IMR-90 (cell line): ENCODE data around the gene CPSF7. TPM values are rescaled to one million over a fixed set of nuclear protein-coding genes. Genes with fewer than 3 reads are reported as not detected.
"Not testable (repeated sequence)": the region's sequence is repeated elsewhere in the genome, so short reads cannot be mapped to it uniquely, and the experiment has no call there.

Experiments
- ATAC-seq: fragments of 200-7000 bp; cut with Tn5 transposase; 2 replicates; pipeline ENCODE4 v1.9.1; 2020; ENCODE audit warnings: low read depth, mild to moderate bottlenecking, moderate library complexity
- BruUV-seq: library from RNA; stranded (reverse); fragments of 400-500 nt; replicated peaks from 2 replicates; lab custom pipeline; 2021; lab: Mats Ljungman, UMichigan
- CTCF ChIA-PET: fragments of 300-600 bp; formaldehyde crosslinking; extraction: SDS; loops from one replicate; lab custom pipeline; 2021; ENCODE audit warnings: antibody characterized with exemption; lab: Yijun Ruan, JAX
- POLR2A ChIA-PET: fragments of 300-600 bp; sonication (Branson Sonifier 250); formaldehyde crosslinking; loops from one replicate; lab custom pipeline; 2022; ENCODE audit warnings: antibody characterized with exemption; ENCODE audit not compliant: unreplicated experiment; lab: Charles Lee
- DNase-seq: peaks from one replicate; pipeline ENCODE4 v3.0.0; 2013
- H2AFZ ChIP-seq: replicated peaks from 2 replicates; pipeline ENCODE3; 2013; ENCODE audit warnings: low read length, mild to moderate bottlenecking; ENCODE audit not compliant: poor library complexity
- H2AK5ac ChIP-seq: 2 replicates; pipeline ENCODE4 v1.6.1; 2013; ENCODE audit warnings: low read depth, low read length, inconsistent platforms
- H2AK9ac ChIP-seq: replicated peaks from 2 replicates; pipeline ENCODE3; 2013; ENCODE audit warnings: mild to moderate bottlenecking, low read depth, low read length, moderate library complexity; ENCODE audit not compliant: poor library complexity
- H2BK120ac ChIP-seq: 2 replicates; pipeline ENCODE4 v1.6.1; 2013; ENCODE audit warnings: low read depth, low read length, inconsistent platforms
- H2BK15ac ChIP-seq: 3 replicates; pipeline ENCODE4 v1.6.1; 2013; ENCODE audit warnings: low read depth, low read length, inconsistent platforms
- H2BK20ac ChIP-seq: 2 replicates; pipeline ENCODE4 v1.6.1; 2013; ENCODE audit warnings: low read depth, mild to moderate bottlenecking, inconsistent platforms, low read length, moderate library complexity
- H2BK5ac ChIP-seq: 2 replicates; pipeline ENCODE4 v1.6.1; 2013; ENCODE audit warnings: mild to moderate bottlenecking, low read depth, low read length, inconsistent platforms; ENCODE audit not compliant: poor library complexity, severe bottlenecking
- H3K14ac ChIP-seq: replicated peaks from 2 replicates; pipeline ENCODE4 v1.6.1; 2013; ENCODE audit warnings: low read depth, low read length, inconsistent platforms
- H3K18ac ChIP-seq: 2 replicates; pipeline ENCODE4 v1.6.1; 2013; ENCODE audit warnings: low read depth, low read length, control low read depth
- H3K23ac ChIP-seq: 2 replicates; pipeline ENCODE4 v1.6.1; 2013; ENCODE audit warnings: low read depth, low read length, inconsistent platforms
- H3K27ac ChIP-seq: 2 replicates; pipeline ENCODE4 v1.5.1; 2013; ENCODE audit warnings: mild to moderate bottlenecking, control low read depth, low read length; ENCODE audit not compliant: insufficient read depth
- H3K27me3 ChIP-seq: 2 replicates; pipeline ENCODE4 v1.6.1; 2013; ENCODE audit warnings: low read length; ENCODE audit not compliant: control insufficient read depth, insufficient read depth
- H3K36me3 ChIP-seq: 2 replicates; pipeline ENCODE4 v1.6.1; 2013; ENCODE audit warnings: low read length, mixed read lengths; ENCODE audit not compliant: control insufficient read depth, insufficient read depth
- H3K4ac ChIP-seq: 2 replicates; pipeline ENCODE4 v1.6.1; 2013; ENCODE audit warnings: low read depth, low read length, inconsistent platforms
- H3K4me1 ChIP-seq: 2 replicates; pipeline ENCODE4 v1.6.1; 2013; ENCODE audit warnings: low read length, mixed read lengths; ENCODE audit not compliant: control insufficient read depth, insufficient read depth
- H3K4me2 ChIP-seq: 2 replicates; pipeline ENCODE4 v1.6.1; 2013; ENCODE audit warnings: low read depth, mild to moderate bottlenecking, control low read depth, low read length, moderate library complexity
- H3K4me3 ChIP-seq: 2 replicates; pipeline ENCODE4 v1.5.1; 2013; ENCODE audit warnings: low read depth, mild to moderate bottlenecking, control low read depth, low read length, moderate library complexity; ENCODE audit not compliant: insufficient read depth
- H3K56ac ChIP-seq: 2 replicates; pipeline ENCODE4 v1.6.1; 2013; ENCODE audit warnings: low read length, inconsistent platforms; ENCODE audit not compliant: insufficient read depth; ENCODE audit errors: extremely low read depth
- H3K79me1 ChIP-seq, 2 experiments: 2 replicates each; pipeline ENCODE4 v1.6.1; 2013; ENCODE audit warnings: low read length in 2 of 2, inconsistent platforms in 1 of 2, low read depth in 1 of 2
- H3K9ac ChIP-seq: 2 replicates; pipeline ENCODE4 v1.6.1; 2013; ENCODE audit warnings: low read depth, low read length, control low read depth
- H3K9me1 ChIP-seq: 2 replicates; pipeline ENCODE4 v1.6.1; 2013; ENCODE audit warnings: low read length, inconsistent platforms; ENCODE audit not compliant: insufficient read depth
- H3K9me3 ChIP-seq: 2 replicates; pipeline ENCODE4 v1.6.1; 2013; ENCODE audit warnings: low read length; ENCODE audit not compliant: control insufficient read depth, insufficient read depth
- H4K20me1 ChIP-seq: 2 replicates; pipeline ENCODE4 v1.6.1; 2013; ENCODE audit warnings: low read length, inconsistent platforms; ENCODE audit not compliant: insufficient read depth
- H4K5ac ChIP-seq: 2 replicates; pipeline ENCODE4 v1.6.1; 2013; ENCODE audit warnings: mild to moderate bottlenecking, low read depth, low read length, control low read depth
- H4K8ac ChIP-seq, 2 experiments: 2 replicates each; pipeline ENCODE4 v1.6.1; 2013; ENCODE audit warnings: low read depth in 2 of 2, low read length in 2 of 2, control low read depth in 1 of 2, inconsistent platforms in 1 of 2
- H4K91ac ChIP-seq: 2 replicates; pipeline ENCODE4 v1.6.1; 2013; ENCODE audit warnings: low read depth, low read length, inconsistent platforms; ENCODE audit not compliant: insufficient read depth
- NFE2L2 ChIP-seq: fragments of 150-350 bp; IDR thresholded peaks from 2 replicates; pipeline ENCODE4 v1.6.1; 2016; ENCODE audit warnings: low read depth, mild to moderate bottlenecking, low read length
- WGBS, 2 experiments: methylation state at CpG; one replicate each; pipeline versions ENCODE4 v1.1.5 to v1.1.7; 2013; ENCODE audit warnings: missing lambda C conversion rate in 2 of 2; ENCODE audit not compliant: insufficient read length in 1 of 2; ENCODE audit errors: extremely low coverage in 2 of 2; 5-methylcytosine and 5-hydroxymethylcytosine counted together
- dilution Hi-C: fragments of 300-500 bp; cut with HindIII; formaldehyde crosslinking; loops from one replicate; pipeline ENCODE4 v1.14.3; 2018; ENCODE audit warnings: low sequenced_read_pairs; ENCODE audit not compliant: unreplicated experiment
- in situ Hi-C: fragments of 300-500 bp; cut with MboI; formaldehyde crosslinking; loops from 3 replicates; pipeline ENCODE4 v1.14.3; 2019; ENCODE audit warnings: low sequenced_read_pairs, inconsistent platforms, mixed read lengths
- intact Hi-C: fragments of 100-400 bp; cut with micrococcal nuclease; formaldehyde crosslinking; loops from 2 replicates; pipeline ENCODE4 v1.10.0; 2022
- polyA plus RNA-seq, 3 experiments: library from polyadenylated mRNA; depleted of rRNA; stranded (reverse); fragments of >200 nt; gene quantifications; 2 replicates each; pipeline ENCODE4 v1.2.3, GENCODE V29; 2012; ENCODE audit warnings: low replicate concordance in 1 of 3
- total RNA-seq: library from RNA; depleted of rRNA; stranded (reverse); fragments of >200 nt; gene quantifications from 2 replicates; pipeline ENCODE4 v1.2.3, GENCODE V29; 2012

Gene CPSF7
- total and polyA plus RNA-seq, 2 of the 4 experiments (the other 2 are of a cell fraction): 9.5 to 55.2 TPM

- ChIA-PET POLR2A (no interaction called here), CTCF (no interaction called here)
- Histone ChIP-seq H2BK120ac (no peak overlapping the region), H4K91ac (no peak overlapping the region), H2AFZ (no peak overlapping the region), H2BK20ac (no peak overlapping the region), H2BK15ac (no peak overlapping the region), H3K18ac (no peak overlapping the region), H3K9ac (no peak overlapping the region), H2BK5ac (no peak overlapping the region), H2AK5ac (no peak overlapping the region), H3K23ac (no peak overlapping the region), H3K14ac (no peak overlapping the region), H3K9me1 (no peaks in the 10 kb centered on the region; the same call in 1 of the 2 replicates), H3K4me1 (no peaks in the 10 kb centered on the region), H4K5ac (no peak overlapping the region), H3K27me3 (no peaks in the 10 kb centered on the region), H2AK9ac (no peak overlapping the region), H3K79me1 (peaks cover 31 to 60% of the 10 kb centered on the region in 2 experiments), H3K4ac (no peak overlapping the region), H3K36me3 (peaks cover 25% of the 10 kb centered on the region), H3K27ac (no peak overlapping the region), H4K20me1 (peaks cover 39% of the 10 kb centered on the region), H3K9me3 (no peaks in the 10 kb centered on the region), H3K4me2 (no peak overlapping the region), H3K4me3 (no peak overlapping the region), H4K8ac (no peak overlapping the region), H3K56ac (no peak overlapping the region)
- ATAC-seq (no peak), DNase-seq (no peak)
- 60% methylated on average over 1 of the region's 5 CpGs; no CpG with 5 or more reads in 1 of the 2 experiments for WGBS, 2 experiments
- no TSS peak for BruUV-seq
- dilution Hi-C loops: no loop called here
- in situ Hi-C loops: no loop called here
- no peak for TF ChIP-seq NFE2L2
- intact Hi-C loops: no loop called here
Observed at GRCh38 chr11:61437496-61437895, 7.7 kb upstream of the CPSF7 start.

GRCh38 chr11:61430839-61431238 lies 1.1 kb upstream of the CPSF7 start:
- WGBS, 2 experiments: no CpG with 5 or more reads among the region's 10 CpGs
- H3K9me3 ChIP-seq, DNase-seq, H2AK9ac ChIP-seq, H3K23ac ChIP-seq, POLR2A ChIA-PET, in situ Hi-C loops, H2BK15ac ChIP-seq, H4K91ac ChIP-seq, H3K4ac ChIP-seq, H4K8ac ChIP-seq, H3K9me1 ChIP-seq, BruUV-seq, H3K56ac ChIP-seq, H2AK5ac ChIP-seq, H3K14ac ChIP-seq, dilution Hi-C loops, H2AFZ ChIP-seq, intact Hi-C loops, H3K4me1 ChIP-seq, H2BK120ac ChIP-seq, H4K5ac ChIP-seq, H3K27me3 ChIP-seq, ATAC-seq, H2BK5ac ChIP-seq, H3K27ac ChIP-seq, H3K18ac ChIP-seq, H2BK20ac ChIP-seq: not testable (repeated sequence)
- peaks cover 20% of the 10 kb centered on the region for H3K36me3 ChIP-seq
- CTCF ChIA-PET: interaction anchor here (2.9 kb wide), 1 partner anchor 15 kb away, joined by 9 read pairs; no protein-coding TSS in a partner anchor
- H3K4me3 ChIP-seq: peak overlapping the region; percentile 98; the same call in 1 of the 2 replicates
- H3K79me1 ChIP-seq: peaks cover 18 to 42% of the 10 kb centered on the region in 2 experiments
- peak overlapping the region; percentile 94 for H3K4me2 ChIP-seq
- peak overlapping the region; percentile 100; the same call in 1 of the 2 replicates for H3K9ac ChIP-seq
- H4K20me1 ChIP-seq: peaks cover 33% of the 10 kb centered on the region
